Head of caudate nucleus (tissue), 42 donors: ENCODE data around the gene CD53.
"Not testable (repeated sequence)": the region's sequence is repeated elsewhere in the genome, so short reads cannot be mapped to it uniquely, and the experiment has no call there.

Experiments
- DNase-seq, 42 donors: peaks; one replicate each; pipeline versions ENCODE4 v3.0.0 to v3.0.0-alpha.2; 2020 to 2021; ENCODE audit warnings: mixed read lengths in 7 of 42
- intact Hi-C: fragments of 100-400 bp; cut with DNase I; formaldehyde crosslinking; loops from one replicate; pipeline ENCODE4 v1.15.0; 2022

CD53 gene, protein sequence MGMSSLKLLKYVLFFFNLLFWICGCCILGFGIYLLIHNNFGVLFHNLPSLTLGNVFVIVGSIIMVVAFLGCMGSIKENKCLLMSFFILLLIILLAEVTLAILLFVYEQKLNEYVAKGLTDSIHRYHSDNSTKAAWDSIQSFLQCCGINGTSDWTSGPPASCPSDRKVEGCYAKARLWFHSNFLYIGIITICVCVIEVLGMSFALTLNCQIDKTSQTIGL

DNA sequence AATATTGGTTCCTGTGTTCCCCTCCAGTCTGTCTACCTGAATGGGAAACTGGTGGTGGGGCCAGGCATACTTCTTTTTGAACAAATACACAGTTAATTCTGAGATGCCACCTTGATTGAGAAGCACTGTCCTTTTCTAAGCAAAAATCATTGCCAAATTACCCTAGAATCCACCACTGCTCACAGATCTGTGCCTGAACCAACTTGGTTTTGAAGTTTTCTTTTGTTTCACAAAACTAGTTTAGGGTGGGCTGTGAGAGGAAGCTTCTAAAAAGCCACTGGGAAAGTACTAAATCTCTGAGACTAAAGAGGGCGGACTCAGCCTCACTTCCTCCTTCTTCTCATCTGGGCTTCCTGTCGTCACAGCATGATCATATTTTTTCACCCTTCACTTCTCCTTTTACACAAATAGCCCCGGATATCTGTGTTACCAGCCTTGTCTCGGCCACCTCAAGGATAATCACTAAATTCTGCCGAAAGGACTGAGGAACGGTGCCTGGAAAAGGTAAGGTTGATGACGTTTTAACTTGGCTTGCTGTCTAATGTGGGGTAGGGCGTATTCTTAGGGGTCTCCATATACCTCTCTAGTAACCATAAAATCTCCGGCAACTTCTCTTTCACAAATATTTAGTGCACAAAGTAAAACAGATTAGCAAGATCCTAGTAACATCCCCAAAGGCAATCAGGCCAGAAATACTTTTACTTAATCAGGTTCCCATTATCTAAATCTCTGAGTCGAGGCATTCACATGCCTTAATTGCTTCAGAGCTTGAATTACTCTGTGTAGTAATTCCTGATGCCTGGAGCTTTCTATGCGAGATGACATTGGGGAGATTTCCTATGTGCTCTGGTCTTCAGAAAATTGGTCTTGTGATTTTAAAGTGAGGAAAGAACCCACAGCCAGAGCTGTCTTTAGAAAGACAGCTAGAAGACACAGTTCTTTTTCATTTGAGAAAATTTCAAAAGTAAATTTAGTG is at the start of gene CD53:
CD53 (plus strand) TSS at position 404 of the 976 bp plus-strand sequence. CDS start 18,261 bp downstream, outside the sequence.
- DNase-seq, result peak in 12 of 42 donors; percentile 4 to 44 (median 18)
- intact Hi-C loops, result no loop called here

DNA sequence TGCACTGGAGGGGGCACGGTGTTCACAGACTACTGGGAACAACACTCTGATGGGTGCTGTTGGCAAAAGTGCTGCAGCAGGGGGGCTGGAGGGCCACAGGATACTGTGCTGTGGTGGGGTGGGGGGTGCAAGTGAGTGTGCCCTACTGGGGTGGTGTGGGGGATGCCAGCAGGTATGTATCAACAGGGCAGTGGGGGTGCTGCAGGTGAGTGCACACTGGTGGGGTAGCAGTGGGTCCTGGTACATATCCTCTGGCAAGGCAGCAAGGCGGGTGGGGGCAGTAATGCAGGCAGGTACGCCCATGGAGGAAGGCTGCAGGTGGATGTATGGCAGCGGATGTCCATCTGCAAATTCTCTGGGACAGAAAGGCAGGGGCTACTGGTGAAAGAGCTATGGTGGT is 48.8 kb upstream of the CD53 start:
- no peak for DNase-seq
- intact Hi-C loops, result no loop called here

DNA sequence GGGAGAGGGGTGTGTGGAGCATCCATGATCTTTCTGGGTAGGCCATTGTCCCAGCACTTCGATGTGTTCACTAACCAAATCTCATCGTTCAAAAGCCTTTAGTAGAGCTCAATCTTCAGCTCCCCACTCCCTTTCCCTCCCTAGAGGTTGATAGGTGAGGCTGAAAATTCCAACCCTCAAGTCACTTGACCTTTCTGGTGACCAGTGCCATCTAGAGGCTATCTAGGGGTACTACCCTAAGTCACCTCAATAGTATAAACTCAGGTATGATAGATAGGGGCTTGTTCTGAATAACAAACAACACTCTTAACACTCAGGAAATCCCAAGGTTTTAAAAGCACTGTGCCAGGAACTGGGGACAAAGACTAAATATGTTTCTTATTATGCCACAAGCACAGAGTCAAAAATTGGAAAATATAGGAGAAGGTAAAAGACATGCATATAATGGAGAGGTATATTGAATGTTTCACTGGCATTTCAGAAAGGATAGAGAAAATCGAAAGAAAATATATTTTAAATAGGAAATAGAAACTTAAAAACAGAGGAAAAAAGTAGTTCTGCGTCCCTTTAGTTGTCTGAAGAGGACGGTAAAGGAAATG is 42.9 kb upstream of the CD53 start:
- DNase-seq, result no peak
- intact Hi-C loops, result no loop called here

DNA sequence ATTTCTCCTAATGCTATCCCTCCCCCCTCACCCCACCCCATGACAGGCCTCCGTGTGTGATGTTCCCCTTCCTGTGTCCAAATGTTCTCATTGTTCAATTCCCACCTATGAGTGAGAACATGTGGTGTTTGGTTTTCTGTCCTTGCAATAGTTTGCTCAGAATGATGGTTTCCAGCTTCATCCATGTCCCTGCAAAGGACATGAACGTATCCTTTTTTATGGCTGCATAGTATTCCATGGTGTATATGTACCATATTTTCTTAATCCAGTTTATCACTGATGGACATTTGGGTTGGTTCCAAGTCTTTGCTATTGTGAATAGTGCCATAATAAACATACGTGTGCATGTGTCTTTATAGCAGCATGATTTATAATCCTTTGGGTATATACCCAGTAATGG is 39.2 kb upstream of the CD53 start:
- DNase-seq, intact Hi-C loops: not testable (repeated sequence)

DNA sequence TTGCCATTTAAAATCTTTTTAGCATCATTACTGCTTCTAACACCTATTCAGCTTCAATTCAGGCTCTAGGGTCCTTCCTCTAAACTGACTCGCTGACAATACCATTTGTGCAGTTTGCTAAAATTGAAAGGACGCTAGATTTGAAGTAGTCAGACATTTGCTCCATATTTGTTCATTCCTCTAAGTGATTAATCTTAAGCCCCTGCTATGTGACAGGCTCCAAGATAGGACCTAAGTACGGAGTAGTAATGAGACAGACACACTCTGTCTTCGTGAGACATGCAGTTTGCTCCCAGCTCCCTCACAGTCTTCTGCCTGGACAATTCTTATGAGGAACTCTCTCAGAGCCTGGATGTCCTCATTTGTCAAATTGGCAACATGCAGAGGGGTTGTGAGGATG is 26.1 kb upstream of the CD53 start:
- intact Hi-C loops, result no loop called here

DNA sequence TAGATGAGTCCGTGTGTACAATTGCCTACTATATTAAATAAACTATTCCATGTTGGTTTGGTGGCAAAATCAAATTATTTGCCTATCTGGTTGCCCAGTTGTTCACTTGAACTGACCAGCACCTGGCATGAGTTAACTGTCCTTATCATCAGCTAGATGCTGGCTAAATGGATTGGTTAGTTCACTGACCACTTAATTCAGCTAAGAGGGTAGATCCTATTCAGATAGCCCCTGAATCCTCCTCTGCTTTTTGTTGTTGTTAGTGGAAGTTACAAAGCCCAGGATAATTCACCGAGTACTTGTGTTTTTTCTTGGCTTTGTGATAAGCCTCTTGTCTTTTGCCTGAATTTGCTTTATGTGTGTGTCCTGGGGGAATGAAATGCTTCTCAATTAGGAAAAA is 22.8 kb upstream of the CD53 start:
- intact Hi-C loops, result no loop called here
- DNase-seq, result no peak

More for the DNA sequence above, 26.1 kb upstream of the CD53 start:
- DNase-seq, result no peak

DNA sequence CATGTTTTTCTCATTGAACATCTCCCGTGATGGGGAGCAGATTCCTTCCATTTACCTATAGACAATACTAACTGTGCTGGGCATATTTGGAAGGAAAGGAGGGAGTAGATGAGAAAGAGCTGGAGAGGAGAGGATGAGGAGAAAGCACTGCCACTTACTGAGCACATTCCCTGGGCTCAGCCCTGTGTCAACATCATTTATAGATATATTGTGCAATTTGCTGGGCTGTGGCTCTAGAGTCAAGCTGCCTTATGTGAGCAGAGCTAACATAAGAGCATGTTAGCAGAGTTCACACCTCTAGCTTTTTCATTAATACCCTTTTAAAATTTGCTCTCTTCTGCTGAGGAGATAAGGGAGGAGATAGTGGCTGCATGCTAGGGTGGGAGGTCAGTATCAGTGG is 22.3 kb upstream of the CD53 start:
- intact Hi-C loops, result no loop called here

DNA sequence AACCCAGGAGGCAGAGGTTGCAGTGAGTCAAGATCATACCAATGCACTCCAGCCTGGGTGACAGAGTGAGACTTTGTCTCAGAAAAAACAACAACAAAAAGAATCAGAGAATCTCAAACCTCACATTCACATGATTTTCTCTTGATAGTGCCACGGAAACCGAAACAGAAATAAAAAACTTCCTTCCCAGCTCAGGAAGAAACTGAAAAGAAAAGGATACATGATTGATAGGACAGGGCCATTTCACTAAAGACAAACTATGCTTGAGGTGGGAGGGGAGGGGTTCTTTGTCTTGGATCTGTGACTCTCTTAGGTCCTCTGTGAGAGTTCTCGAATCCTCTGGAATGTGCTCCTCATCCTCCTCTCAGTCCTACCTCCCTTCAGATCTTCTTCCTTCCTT is 19.8 kb upstream of the CD53 start:
- no peak for DNase-seq

More for the DNA sequence above, 22.3 kb upstream of the CD53 start:
- DNase-seq, result no peak

DNA sequence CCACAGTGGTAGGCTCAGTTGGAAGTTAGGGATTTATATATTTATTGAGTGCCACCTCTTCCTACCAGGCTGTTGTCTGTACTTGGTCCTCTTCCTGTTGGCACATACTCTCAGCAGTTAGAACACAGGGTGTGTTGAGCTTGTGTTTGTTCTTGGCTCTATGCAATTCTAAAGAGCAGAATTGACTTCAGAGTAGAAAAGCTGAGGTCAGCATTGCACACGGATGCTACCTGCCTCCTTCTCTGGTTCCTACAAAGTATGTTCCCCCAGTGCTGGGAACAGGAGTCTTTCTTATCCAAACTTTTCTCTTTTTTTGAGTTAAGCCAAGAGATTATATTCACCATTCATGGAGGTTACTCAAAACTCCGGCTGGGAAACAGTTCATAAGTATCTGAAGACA is 16.5 kb upstream of the CD53 start:
- DNase-seq, result no peak
- intact Hi-C loops, result no loop called here

More for the DNA sequence above, 19.8 kb upstream of the CD53 start:
- intact Hi-C loops, result no loop called here

DNA sequence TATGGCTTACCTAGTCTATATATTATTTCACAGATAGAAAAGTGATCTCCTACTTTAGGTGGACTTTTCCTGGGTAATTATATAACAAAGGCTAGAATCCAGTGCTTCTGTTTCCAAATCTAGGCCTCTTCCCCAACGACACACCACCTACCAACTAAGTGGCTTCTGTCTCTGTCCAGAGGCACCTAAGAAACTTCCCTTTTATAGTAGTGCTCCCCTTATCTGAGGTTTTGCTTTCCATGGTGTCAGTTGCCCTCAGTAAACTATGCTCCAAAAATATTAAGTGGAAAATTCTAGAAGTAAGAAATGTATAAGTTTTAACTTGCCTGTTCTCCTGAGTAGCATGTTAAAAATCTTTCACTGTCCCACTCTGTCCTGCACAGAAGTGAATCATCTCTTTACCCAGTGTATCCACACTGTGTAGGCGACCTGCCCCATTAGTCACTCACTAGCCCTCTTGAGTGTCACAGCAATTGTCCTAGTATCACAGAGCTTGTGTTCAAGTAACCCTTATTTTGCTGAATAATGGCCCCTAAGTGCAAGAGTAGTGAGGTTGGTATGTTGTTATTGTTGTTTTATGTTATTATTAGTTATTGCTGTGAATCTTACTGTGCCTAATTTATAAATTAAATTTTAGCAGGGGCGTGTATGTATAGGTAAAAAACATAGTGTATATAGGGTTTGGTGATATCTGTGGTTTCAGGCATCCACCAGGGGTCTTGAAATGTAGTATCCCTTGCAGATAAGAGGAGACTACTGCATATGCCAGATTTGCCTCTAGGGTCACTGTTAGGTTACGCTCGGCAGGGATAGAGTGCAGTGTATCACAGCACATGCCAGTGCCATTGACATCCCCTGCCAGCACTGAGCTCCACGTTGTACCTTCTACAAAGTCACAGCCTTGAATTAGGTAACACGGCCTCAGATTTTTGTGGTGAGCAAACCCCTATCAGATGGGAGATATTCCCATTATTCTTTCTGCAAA is 14.7 kb upstream of the CD53 start:
- DNase-seq, result no peak
- intact Hi-C loops, result no loop called here

DNA sequence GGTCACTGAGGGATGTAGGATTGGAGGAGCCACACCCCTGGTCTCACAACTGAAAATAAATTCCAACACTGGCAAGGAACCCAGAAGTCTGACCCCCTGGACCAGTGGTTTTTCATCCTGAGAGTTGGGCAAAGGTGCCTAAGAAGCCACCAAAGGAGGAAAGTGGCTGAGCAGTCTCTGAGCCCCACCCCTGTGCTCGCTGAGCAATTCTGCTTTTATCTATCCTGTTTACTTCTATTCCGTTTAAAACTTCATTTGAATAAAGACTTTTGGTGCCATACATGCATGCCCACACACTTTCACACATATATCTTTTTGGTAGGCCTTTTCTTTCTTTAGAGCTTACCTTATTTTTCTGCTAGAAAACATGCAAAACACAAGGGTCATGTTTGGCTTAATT is 13.9 kb upstream of the CD53 start:
- DNase-seq, result no peak

DNA sequence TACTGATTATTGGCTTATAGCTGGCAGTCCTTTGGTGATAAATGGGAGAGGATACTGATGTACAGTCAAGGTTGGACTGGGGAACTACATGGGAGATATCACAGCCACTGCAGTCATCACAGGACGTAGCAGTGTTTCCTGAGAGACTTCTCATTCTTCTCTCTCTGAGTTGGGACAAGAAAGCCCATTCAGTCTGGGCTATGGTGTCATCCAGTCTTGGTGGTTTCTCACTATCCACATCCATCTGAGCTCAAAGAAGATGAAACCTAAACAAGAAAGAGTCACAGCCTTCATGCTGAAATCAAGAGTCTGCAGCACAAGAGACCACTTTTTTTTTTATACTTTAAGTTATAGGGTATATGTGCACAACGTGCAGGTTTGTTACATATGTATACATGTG is 12.8 kb upstream of the CD53 start:
- no peak for DNase-seq
- intact Hi-C loops, result no loop called here

More for the DNA sequence above, 13.9 kb upstream of the CD53 start:
- intact Hi-C loops, result no loop called here

DNA sequence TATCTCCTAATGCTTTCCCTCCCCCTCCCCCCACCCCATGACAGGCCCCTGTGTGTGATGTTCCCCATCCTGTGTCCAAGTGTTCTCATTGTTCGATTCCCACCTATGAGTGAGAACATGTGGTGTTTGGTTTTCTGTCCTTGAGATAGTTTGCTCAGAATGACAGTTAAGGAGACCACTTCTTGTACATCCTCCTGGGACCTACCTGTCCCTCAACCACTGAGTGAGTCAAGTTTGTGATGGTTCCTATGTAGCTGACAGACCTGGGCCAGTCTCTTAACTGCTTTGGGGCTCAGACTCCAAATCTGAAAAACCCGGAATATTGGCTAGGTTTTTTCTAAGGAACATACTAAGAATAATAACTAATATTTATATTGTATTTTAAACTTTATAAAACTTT is 12.3 kb upstream of the CD53 start:
- intact Hi-C loops, result not testable (repeated sequence)

DNA sequence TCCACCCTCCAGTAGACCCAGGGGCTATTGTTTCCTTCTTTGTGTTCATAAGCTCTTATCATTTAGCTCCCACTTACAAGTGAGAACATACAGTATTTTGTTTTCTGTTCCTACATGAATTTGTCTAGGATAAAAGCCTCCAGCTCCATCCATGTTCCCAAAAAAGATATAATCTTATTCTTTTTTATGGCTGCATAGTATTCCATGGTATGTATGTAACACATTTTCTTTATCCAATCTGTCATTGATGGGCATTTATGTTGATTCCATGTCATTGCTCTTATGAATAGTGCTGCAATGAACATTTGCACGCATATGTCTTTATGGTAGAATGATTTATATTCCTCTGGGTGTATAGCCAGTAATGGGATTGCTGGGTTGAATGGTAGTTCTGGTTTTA is 11.0 kb upstream of the CD53 start:
- intact Hi-C loops, DNase-seq: not testable (repeated sequence)

More for the DNA sequence above, 12.3 kb upstream of the CD53 start:
- DNase-seq, result not testable (repeated sequence)

DNA sequence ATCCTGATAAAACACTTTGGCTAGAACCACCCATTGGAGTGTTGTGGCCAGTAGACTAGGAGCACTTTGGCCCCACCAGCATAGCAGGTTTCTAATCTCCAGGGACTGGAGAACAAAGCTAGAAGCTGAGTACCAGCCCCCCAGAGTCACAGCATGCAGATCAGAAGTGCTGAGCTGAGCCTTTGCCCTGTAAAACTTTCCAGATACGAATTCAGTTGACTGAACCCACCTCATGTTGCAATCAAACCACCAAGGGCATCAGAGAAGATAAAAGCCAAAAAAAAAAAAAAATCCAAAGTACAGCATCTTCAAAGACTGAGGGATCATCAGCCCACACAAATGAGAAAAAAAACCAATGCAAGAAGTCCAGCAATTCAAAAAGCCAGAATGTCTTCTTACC is 8.7 kb upstream of the CD53 start:
- DNase-seq, result no peak
- intact Hi-C loops, result no loop called here

DNA sequence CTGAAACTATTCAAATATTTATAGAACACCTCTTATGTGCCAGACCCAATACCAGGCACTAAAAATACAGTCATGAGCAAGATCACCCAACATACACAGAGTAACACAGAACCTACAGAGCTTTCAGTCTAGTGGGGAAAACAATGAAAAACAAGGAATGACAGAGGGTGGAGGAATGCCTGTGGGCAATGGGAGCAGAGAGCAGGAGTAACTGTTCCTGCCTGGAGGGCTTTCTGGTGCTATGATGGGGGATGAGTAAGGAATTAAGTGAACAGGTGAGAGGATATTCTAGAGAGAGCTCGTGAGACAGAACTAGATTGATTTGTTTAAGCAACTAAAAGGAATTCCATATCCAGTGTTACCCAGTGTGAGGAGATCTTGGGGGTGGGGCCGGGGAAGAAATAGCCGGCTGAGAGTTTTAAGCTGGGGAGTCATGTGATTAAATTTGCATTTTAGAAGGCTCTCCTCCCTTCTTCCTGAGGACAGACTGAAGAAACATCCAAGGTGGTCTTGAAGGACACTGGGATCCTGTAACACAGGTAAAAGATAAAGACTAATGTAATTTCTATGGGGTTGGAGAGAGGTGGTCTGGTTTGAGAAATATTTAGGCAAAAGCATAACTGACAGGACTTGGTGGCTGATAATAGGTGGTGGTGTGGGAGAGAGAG is 2.1 kb upstream of the CD53 start:
- intact Hi-C loops, result no loop called here
- DNase-seq, result no peak

DNA sequence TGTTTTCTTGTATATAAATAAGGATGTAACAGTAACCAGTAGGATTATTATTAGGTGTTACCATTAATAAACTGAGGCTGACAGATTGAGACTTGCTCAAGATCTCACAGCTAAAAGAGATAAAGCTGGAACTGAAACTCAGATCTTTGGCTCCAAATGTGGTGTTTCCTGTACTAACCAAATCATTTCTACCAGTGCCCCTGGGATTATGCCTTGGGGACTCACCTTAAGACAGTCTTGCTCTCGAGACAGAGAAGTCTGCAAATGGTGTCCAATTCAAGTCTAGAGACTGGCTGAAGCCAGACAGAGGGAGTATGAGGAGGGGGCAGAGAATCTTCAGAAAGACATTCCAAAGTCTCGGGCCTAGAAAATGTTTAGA is 593 bp upstream of the CD53 start:
- intact Hi-C loops, result no loop called here
- no peak for DNase-seq

DNA sequence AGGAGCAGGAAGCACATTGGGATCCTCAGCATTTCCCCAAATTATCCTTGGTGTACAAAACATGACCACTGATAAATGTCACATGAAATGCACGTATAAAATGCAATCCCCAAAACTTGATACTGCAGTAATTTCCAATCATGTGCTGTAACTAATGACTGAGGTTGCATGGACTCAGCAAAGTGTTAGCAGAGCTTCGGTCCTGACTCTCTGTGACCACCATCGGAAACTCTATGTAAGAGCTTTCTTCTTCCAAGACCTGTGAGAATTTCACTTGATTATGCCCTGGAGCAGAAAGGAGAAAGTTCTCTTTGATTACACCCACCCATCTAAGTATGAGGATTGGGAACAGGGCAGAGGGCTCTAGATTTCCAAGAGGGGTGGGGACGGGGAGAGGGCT is 908 bp downstream of the CD53 start:
- DNase-seq, result no peak
- intact Hi-C loops, result no loop called here
